B cell (primary cell): ENCODE measurements around the gene OR4K2. TPM values are rescaled to one million over a fixed set of nuclear protein-coding genes. Genes with fewer than 3 reads are reported as not detected.
"Not testable (repeated sequence)": the region's sequence is repeated elsewhere in the genome, so short reads cannot be mapped to it uniquely, and the experiment has no call there.

Source experiments
- ATAC-seq: fragments of 200-7000 bp; cut with Tn5 transposase; one replicate; pipeline ENCODE4 v1.10.0; 2021; ENCODE audit warnings: low read depth, mild to moderate bottlenecking, moderate number of reproducible peaks, moderate library complexity
- CTCF ChIA-PET: fragments of 350-600 bp; sonication (Branson Sonifier 250); formaldehyde crosslinking; loops from one replicate; lab custom pipeline; 2021; ENCODE audit warnings: antibody characterized with exemption, inconsistent platforms; lab: Charles Lee
- POLR2A ChIA-PET: fragments of 350-600 bp; sonication (Branson Sonifier 250); formaldehyde crosslinking; loops from one replicate; lab custom pipeline; 2021; ENCODE audit warnings: antibody characterized with exemption; lab: Charles Lee
- DNase-seq: peaks from one replicate; pipeline ENCODE4 v3.0.0; 2013
- H2AFZ ChIP-seq: 2 replicates; pipeline ENCODE4 v1.6.1; 2012; ENCODE audit warnings: mild to moderate bottlenecking, low read depth, low read length; ENCODE audit not compliant: insufficient read depth, poor library complexity, severe bottlenecking
- H3K27ac ChIP-seq, 2 donors: 1 replicate in 1 of 2; 2 replicates in 1 of 2; pipeline ENCODE4 v1.5.1; 2012 to 2013; ENCODE audit warnings: low read length in 2 of 2, mild to moderate bottlenecking in 2 of 2, moderate library complexity in 1 of 2
- H3K27me3 ChIP-seq, 4 experiments: fragments of 200-600 bp in 1 of 4; sonication (generic) in 1 of 4; replicated peaks in 1 of 4; 1 replicate in 2 of 4; 2 replicates in 2 of 4; pipeline versions ENCODE4 v1.6.1 to v1.7.0; 2013 to 2016; ENCODE audit warnings: low read length in 3 of 4, mild to moderate bottlenecking in 2 of 4, mixed read lengths in 1 of 4, moderate library complexity in 1 of 4; ENCODE audit not compliant: insufficient read depth in 4 of 4, control insufficient read depth in 3 of 4; ENCODE audit errors: control extremely low read depth in 1 of 4
- H3K36me3 ChIP-seq, 2 experiments: replicated peaks in 1 of 2; 1 replicate in 1 of 2; 2 replicates in 1 of 2; pipeline versions ENCODE4 v1.6.1 to v1.7.1; 2013; ENCODE audit warnings: low read length in 1 of 2; ENCODE audit not compliant: insufficient read depth in 2 of 2, control insufficient read depth in 1 of 2; ENCODE audit errors: control extremely low read depth in 1 of 2, extremely low read depth in 1 of 2
- H3K4me1 ChIP-seq, 2 donors: fragments of 200-600 bp in 1 of 2; sonication (generic) in 1 of 2; 1 replicate in 1 of 2; 2 replicates in 1 of 2; pipeline versions ENCODE4 v1.5.1 to v1.6.1; 2013 to 2017; ENCODE audit warnings: low read length in 2 of 2; ENCODE audit not compliant: control insufficient read depth in 2 of 2, insufficient read depth in 2 of 2
- H3K4me2 ChIP-seq: replicated peaks from 2 replicates; pipeline ENCODE3; 2012; ENCODE audit warnings: mild to moderate bottlenecking, low read depth, low read length; ENCODE audit not compliant: poor library complexity, severe bottlenecking
- H3K4me3 ChIP-seq, 5 experiments: fragments of 200-600 bp in 1 of 5; sonication (generic) in 1 of 5; 1 replicate in 3 of 5; 2 replicates in 2 of 5; pipeline versions ENCODE4 v1.5.1 to v1.7.0; 2011 to 2016; ENCODE audit warnings: low read length in 4 of 5, mild to moderate bottlenecking in 4 of 5, low read depth in 2 of 5, control low read depth in 1 of 5, moderate library complexity in 1 of 5; ENCODE audit not compliant: insufficient read depth in 1 of 5; ENCODE audit errors: control extremely low read depth in 1 of 5, extremely low read depth in 1 of 5
- H3K79me2 ChIP-seq: fragments of 200-600 bp; sonication (generic); one replicate; pipeline ENCODE4 v1.6.0; 2016; ENCODE audit warnings: low read length; ENCODE audit not compliant: control insufficient read depth, insufficient read depth
- H3K9ac ChIP-seq: fragments of 200-600 bp; sonication (generic); 2 replicates; pipeline ENCODE4 v1.6.1; 2017; ENCODE audit warnings: mild to moderate bottlenecking, low read length, moderate library complexity
- H3K9me3 ChIP-seq, 3 donors: one replicate each; pipeline versions ENCODE4 v1.6.1 to v1.7.1; 2013; ENCODE audit warnings: low read length in 2 of 3; ENCODE audit not compliant: control insufficient read depth in 2 of 3, insufficient read depth in 1 of 3; ENCODE audit errors: control extremely low read depth in 1 of 3
- H4K20me1 ChIP-seq: 2 replicates; pipeline ENCODE4 v1.6.0; 2012; ENCODE audit warnings: mild to moderate bottlenecking, low read length; ENCODE audit not compliant: insufficient read depth, control insufficient read depth, poor library complexity, severe bottlenecking
- H3K27ac Mint-ChIP-seq: one replicate; pipeline ENCODE4 v1.8.0; 2021; ENCODE audit warnings: mixed read lengths
- H3K27me3 Mint-ChIP-seq: one replicate; pipeline ENCODE4 v1.8.0; 2021; ENCODE audit warnings: mixed read lengths
- H3K4me1 Mint-ChIP-seq: one replicate; pipeline ENCODE4 v1.8.0; 2021; ENCODE audit warnings: mixed read lengths
- H3K4me3 Mint-ChIP-seq: one replicate; pipeline ENCODE4 v1.8.0; 2021; ENCODE audit warnings: mixed read lengths
- H3K9me3 Mint-ChIP-seq: one replicate; pipeline ENCODE4 v1.8.0; 2022; ENCODE audit warnings: mixed read lengths; ENCODE audit not compliant: insufficient read depth
- EZH2 ChIP-seq: IDR thresholded peaks from 2 replicates; pipeline ENCODE4 v1.6.1; 2012; ENCODE audit warnings: borderline replicate concordance, low read depth, mild to moderate bottlenecking, moderate library complexity, low read length; ENCODE audit not compliant: insufficient read depth, poor library complexity, severe bottlenecking
- WGBS: methylation state at CpG from one replicate; pipeline ENCODE4 v1.1.5; 2013; ENCODE audit warnings: missing lambda C conversion rate; ENCODE audit not compliant: insufficient coverage; 5-methylcytosine and 5-hydroxymethylcytosine counted together
- intact Hi-C: fragments of 100-400 bp; cut with micrococcal nuclease; formaldehyde crosslinking; loops from one replicate; pipeline ENCODE4 v1.10.0; 2022
- polyA plus RNA-seq: library from polyadenylated mRNA; depleted of rRNA; stranded (reverse); fragments of >200 nt; gene quantifications from 2 replicates; pipeline ENCODE4 v1.2.3, GENCODE V29; 2012
- total RNA-seq, 2 donors: library from RNA; stranded (reverse); fragments of 120-200 nt in 1 of 2; gene quantifications; 1 replicate in 1 of 2; 2 replicates in 1 of 2; pipeline versions ENCODE4 v1.2.3 to v1.2.4, GENCODE V29; 2013 to 2022
- TF ChIP-seq, protein P1 (sequence below): fragments of 200-600 bp; IDR thresholded peaks from one replicate; pipeline ENCODE4 v1.8.0; 2022; ENCODE audit warnings: antibody characterized with exemption, mild to moderate bottlenecking

OR4K2 gene
- total and polyA plus RNA-seq, 2 donors (not counting 1 experiment from before 2014, with no cell fraction given), result not detected

GRCh38 chr14:19838433-19838832, 36.5 kb upstream of the OR4K2 start:
- H3K27me3 Mint-ChIP-seq, result no peaks in the 10 kb centered on the region
- DNase-seq, result no peak
- CTCF ChIA-PET, result no interaction called here
- no peaks in the 10 kb centered on the region for H3K4me1 Mint-ChIP-seq
- no peak for TF ChIP-seq EZH2
- TF ChIP-seq, protein P1, sequence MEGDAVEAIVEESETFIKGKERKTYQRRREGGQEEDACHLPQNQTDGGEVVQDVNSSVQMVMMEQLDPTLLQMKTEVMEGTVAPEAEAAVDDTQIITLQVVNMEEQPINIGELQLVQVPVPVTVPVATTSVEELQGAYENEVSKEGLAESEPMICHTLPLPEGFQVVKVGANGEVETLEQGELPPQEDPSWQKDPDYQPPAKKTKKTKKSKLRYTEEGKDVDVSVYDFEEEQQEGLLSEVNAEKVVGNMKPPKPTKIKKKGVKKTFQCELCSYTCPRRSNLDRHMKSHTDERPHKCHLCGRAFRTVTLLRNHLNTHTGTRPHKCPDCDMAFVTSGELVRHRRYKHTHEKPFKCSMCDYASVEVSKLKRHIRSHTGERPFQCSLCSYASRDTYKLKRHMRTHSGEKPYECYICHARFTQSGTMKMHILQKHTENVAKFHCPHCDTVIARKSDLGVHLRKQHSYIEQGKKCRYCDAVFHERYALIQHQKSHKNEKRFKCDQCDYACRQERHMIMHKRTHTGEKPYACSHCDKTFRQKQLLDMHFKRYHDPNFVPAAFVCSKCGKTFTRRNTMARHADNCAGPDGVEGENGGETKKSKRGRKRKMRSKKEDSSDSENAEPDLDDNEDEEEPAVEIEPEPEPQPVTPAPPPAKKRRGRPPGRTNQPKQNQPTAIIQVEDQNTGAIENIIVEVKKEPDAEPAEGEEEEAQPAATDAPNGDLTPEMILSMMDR, result no peak
- ATAC-seq, result no peak
- Histone ChIP-seq H3K4me2 (no peak overlapping the region), H3K27ac (no peak overlapping the region), H3K36me3 (no peaks in the 10 kb centered on the region), H3K4me1 (no peaks in the 10 kb centered on the region), H4K20me1 (no peaks in the 10 kb centered on the region), H3K9me3 (peaks cover 0 to 15% (median 2%) of the 10 kb centered on the region in 3 donors), H3K9ac (no peak overlapping the region), H3K4me3 (no peak overlapping the region), H2AFZ (no peak overlapping the region), H3K79me2 (no peaks in the 10 kb centered on the region), H3K27me3 (no peaks in the 10 kb centered on the region)
- POLR2A ChIA-PET, result no interaction called here
- no peaks in the 10 kb centered on the region for H3K9me3 Mint-ChIP-seq
- H3K4me3 Mint-ChIP-seq, result no peak overlapping the region
- H3K27ac Mint-ChIP-seq, result no peak overlapping the region
- intact Hi-C loops, result no loop called here

DNA sequence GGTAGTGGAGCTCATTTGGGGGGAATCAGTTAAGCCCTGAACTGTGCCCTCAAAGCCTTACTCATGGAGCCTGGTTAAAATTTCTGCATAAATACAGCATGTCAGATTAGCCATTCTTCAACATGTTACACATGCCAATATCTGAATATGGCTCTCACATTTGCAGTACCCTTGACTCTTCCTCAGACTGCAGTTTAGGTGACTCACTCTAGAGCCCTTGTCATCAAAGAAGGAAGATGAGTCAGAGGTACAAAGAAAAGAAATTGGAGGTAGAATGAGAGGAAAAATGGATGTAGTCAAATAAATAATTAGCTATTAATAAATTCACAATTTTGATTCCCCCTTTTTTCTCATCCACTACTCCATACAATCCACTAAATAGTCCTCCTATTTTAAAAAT, 23.6 kb upstream of the OR4K2 start:
- Mint-ChIP-seq H3K4me3 (no peak overlapping the region), H3K4me1 (no peaks in the 10 kb centered on the region), H3K27ac (no peak overlapping the region), H3K27me3 (no peaks in the 10 kb centered on the region), H3K9me3 (peaks cover 5% of the 10 kb centered on the region)
- DNase-seq, result no peak
- peaks cover 0 to 4% (median 0%) of the 10 kb centered on the region in 3 donors for H3K9me3 ChIP-seq
- no peaks in the 10 kb centered on the region for H3K36me3 ChIP-seq
- no peak overlapping the region for H3K27ac ChIP-seq
- CTCF ChIA-PET, result no interaction called here
- no peak for ATAC-seq
- no peak overlapping the region for H3K4me3 ChIP-seq
- H2AFZ ChIP-seq, result no peak overlapping the region
- intact Hi-C loops, result no loop called here
- H3K4me1 ChIP-seq, result no peaks in the 10 kb centered on the region
- H3K27me3 ChIP-seq, result no peaks in the 10 kb centered on the region
- no peak for TF ChIP-seq EZH2
- TF ChIP-seq, protein P1, result no peak
- POLR2A ChIA-PET, result no interaction called here
- no peaks in the 10 kb centered on the region for H4K20me1 ChIP-seq
- no peaks in the 10 kb centered on the region for H3K79me2 ChIP-seq
- no peak overlapping the region for H3K4me2 ChIP-seq
- no peak overlapping the region for H3K9ac ChIP-seq

- H3K4me3 ChIP-seq, POLR2A ChIA-PET, ATAC-seq, H2AFZ ChIP-seq, H3K4me2 ChIP-seq, H4K20me1 ChIP-seq, H3K27me3 Mint-ChIP-seq, H3K27ac ChIP-seq, H3K36me3 ChIP-seq, DNase-seq, intact Hi-C loops, H3K27ac Mint-ChIP-seq, H3K9ac ChIP-seq, H3K4me1 Mint-ChIP-seq, H3K9me3 Mint-ChIP-seq, H3K27me3 ChIP-seq, H3K9me3 ChIP-seq, H3K4me3 Mint-ChIP-seq, H3K4me1 ChIP-seq, H3K79me2 ChIP-seq, CTCF ChIA-PET: not testable (repeated sequence)
- 94% methylated on average over 39 of the region's 39 CpGs for WGBS
Observed at GRCh38 chr14:19866061-19866669, 8.8 kb upstream of the OR4K2 start.
